ENCODE data around the gene SPTBN2. TPM values are rescaled to one million over a fixed set of nuclear protein-coding genes. Genes with fewer than 3 reads are reported as not detected.

Gene SPTBN2
- total RNA-seq, 2 donors from 2014 or later: 3.7 to 7.1 TPM

GRCh38 chr11:66719111-66719872, 9.7 kb downstream of the SPTBN2 start:
- H3K36me3 ChIP-seq: no peaks in the 10 kb centered on the region
- no peaks in the 10 kb centered on the region for H3K27me3 ChIP-seq

GRCh38 chr11:66718320-66718971, 10.6 kb downstream of the SPTBN2 start:
- no peaks in the 10 kb centered on the region for H3K27me3 ChIP-seq
- no peak overlapping the region for H3K27ac ChIP-seq
- H3K9me3 ChIP-seq: no peaks in the 10 kb centered on the region
- H3K9ac ChIP-seq (ENCODE audit: low read depth in 2 of 2, low read length in 2 of 2): peak overlapping the region in 1 of 2 donors; percentile 51
- peak overlapping the region; percentile 6 for H3K4me3 ChIP-seq
- DNase-seq: peak; percentile 71
- intact Hi-C loops (cut with DNase I): no loop called here
- peak; percentile 13 for TF ChIP-seq CTCF (IDR thresholded peaks at IDR 0.05)
- H3K36me3 ChIP-seq: no peaks in the 10 kb centered on the region
- no peaks in the 10 kb centered on the region for H3K4me1 ChIP-seq

More at GRCh38 chr11:66719111-66719872, 9.7 kb downstream of the SPTBN2 start:
- no peaks in the 10 kb centered on the region for H3K4me1 ChIP-seq
- TF ChIP-seq CTCF (IDR thresholded peaks at IDR 0.05): no peak
- H3K9ac ChIP-seq (ENCODE audit: low read depth in 2 of 2, low read length in 2 of 2): no peak overlapping the region
- H3K9me3 ChIP-seq: no peaks in the 10 kb centered on the region
- no peak for DNase-seq
- H3K27ac ChIP-seq: no peak overlapping the region
- no peak overlapping the region for H3K4me3 ChIP-seq
- intact Hi-C loops (cut with DNase I): no loop called here

GRCh38 chr11:66717925-66718319, 11.1 kb downstream of the SPTBN2 start:
- H3K27me3 ChIP-seq: no peaks in the 10 kb centered on the region
- TF ChIP-seq CTCF (IDR thresholded peaks at IDR 0.05): no peak
- H3K9ac ChIP-seq (ENCODE audit: low read depth in 2 of 2, low read length in 2 of 2): peak overlapping the region in 1 of 2 donors; percentile 51
- H3K4me3 ChIP-seq: peak overlapping the region; percentile 6
- H3K4me1 ChIP-seq: no peaks in the 10 kb centered on the region
- DNase-seq: no peak
- no peaks in the 10 kb centered on the region for H3K9me3 ChIP-seq
- H3K36me3 ChIP-seq: no peaks in the 10 kb centered on the region
- no peak overlapping the region for H3K27ac ChIP-seq
- intact Hi-C loops (cut with DNase I): no loop called here

GRCh38 chr11:66716996-66717395, 12.0 kb downstream of the SPTBN2 start:
- no peak for TF ChIP-seq CTCF (IDR thresholded peaks at IDR 0.05)
- H3K27ac ChIP-seq: no peak overlapping the region
- H3K36me3 ChIP-seq: no peaks in the 10 kb centered on the region
- intact Hi-C loops (cut with DNase I): no loop called here
- no peaks in the 10 kb centered on the region for H3K9me3 ChIP-seq
- H3K27me3 ChIP-seq: no peaks in the 10 kb centered on the region
- no peak for DNase-seq
- no peaks in the 10 kb centered on the region for H3K4me1 ChIP-seq
- no peak overlapping the region for H3K9ac ChIP-seq (ENCODE audit: low read depth in 2 of 2, low read length in 2 of 2)
- no peak overlapping the region for H3K4me3 ChIP-seq

GRCh38 chr11:66715346-66716085, 13.5 kb downstream of the SPTBN2 start:
- H3K36me3 ChIP-seq: no peaks in the 10 kb centered on the region
- intact Hi-C loops (cut with DNase I): no loop called here
- no peak overlapping the region for H3K27ac ChIP-seq

More at GRCh38 chr11:66715346-66716085, 13.5 kb downstream of the SPTBN2 start:
- Histone ChIP-seq H3K27me3 (no peaks in the 10 kb centered on the region), H3K4me1 (no peaks in the 10 kb centered on the region), H3K9ac (ENCODE audit: low read depth in 2 of 2, low read length in 2 of 2) (no peak overlapping the region), H3K4me3 (no peak overlapping the region), H3K9me3 (no peaks in the 10 kb centered on the region)
- no peak for DNase-seq
- TF ChIP-seq CTCF (IDR thresholded peaks at IDR 0.05): no peak

Data from colonic mucosa (tissue), 4 donors.